Osteocyte (in vitro differentiated cells): Measurements from ENCODE around the gene ETV6. TPM values are rescaled to one million over a fixed set of nuclear protein-coding genes. Genes with fewer than 3 reads are reported as not detected.

Experiments used
- DNase-seq: peaks from one replicate; pipeline ENCODE4 v3.0.0; 2021; ENCODE audit warnings: mixed read lengths; ENCODE audit not compliant: unreplicated experiment; ENCODE audit errors: extremely low spot score
- H3K27ac Mint-ChIP-seq: one replicate; pipeline ENCODE4 v1.8.0; 2021; ENCODE audit warnings: mild to moderate bottlenecking, mixed read lengths; ENCODE audit not compliant: unreplicated experiment
- H3K27me3 Mint-ChIP-seq: one replicate; pipeline ENCODE4 v1.8.0; 2021; ENCODE audit warnings: mixed read lengths; ENCODE audit not compliant: unreplicated experiment
- H3K36me3 Mint-ChIP-seq: one replicate; pipeline ENCODE4 v1.8.0; 2021; ENCODE audit warnings: mixed read lengths; ENCODE audit not compliant: unreplicated experiment
- H3K4me1 Mint-ChIP-seq: one replicate; pipeline ENCODE4 v1.8.0; 2021; ENCODE audit warnings: mixed read lengths; ENCODE audit not compliant: unreplicated experiment
- H3K4me3 Mint-ChIP-seq: one replicate; pipeline ENCODE4 v1.8.0; 2021; ENCODE audit warnings: mild to moderate bottlenecking, moderate library complexity, mixed read lengths; ENCODE audit not compliant: unreplicated experiment
- H3K9me3 Mint-ChIP-seq: one replicate; pipeline ENCODE4 v1.8.0; 2021; ENCODE audit warnings: mixed read lengths; ENCODE audit not compliant: unreplicated experiment
- total RNA-seq: library from RNA; stranded (reverse); gene quantifications from 2 replicates; pipeline ENCODE4 v1.2.1, GENCODE V29; 2021
- TF ChIP-seq, protein P1 (sequence below): fragments of 200-600 bp; sonication (generic); IDR thresholded peaks from 2 replicates; pipeline ENCODE4 v1.5.0; 2021; ENCODE audit warnings: antibody characterized with exemption, mild to moderate bottlenecking, moderate library complexity

The ETV6 gene
- total RNA-seq, 1 donor from 2014 or later = 24.4 TPM

DNA sequence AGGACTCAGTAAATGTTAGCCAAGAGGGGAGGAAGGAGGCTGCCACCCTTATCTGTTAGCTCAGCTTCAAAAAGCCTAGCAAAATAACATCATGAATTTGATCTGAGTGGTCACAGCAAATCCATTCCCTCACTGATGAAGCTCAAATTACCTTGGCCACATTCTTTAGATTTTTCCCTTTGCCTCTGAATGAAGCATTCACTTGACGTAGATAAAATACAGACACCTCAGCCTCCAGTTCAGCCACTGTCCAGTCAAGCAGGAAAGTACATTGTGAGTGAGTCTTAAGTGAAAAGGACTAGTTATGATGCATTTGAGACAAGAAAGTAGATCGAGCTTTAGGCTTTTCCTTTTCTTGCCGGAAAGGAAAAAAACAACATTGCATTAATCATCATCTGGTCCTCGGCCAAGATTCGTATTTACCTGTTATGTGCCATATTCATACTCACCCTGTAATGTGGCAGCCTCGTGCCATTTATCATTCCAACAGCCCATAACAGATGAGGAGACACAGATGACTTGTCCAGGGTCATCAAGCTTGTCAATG is 146.5 kb downstream of the ETV6 start:
- Mint-ChIP-seq H3K9me3 (no peaks in the 10 kb centered on the region), H3K4me3 (no peak overlapping the region), H3K27me3 (no peaks in the 10 kb centered on the region), H3K36me3 (peaks cover 7% of the 10 kb centered on the region), H3K4me1 (peaks cover 64% of the 10 kb centered on the region), H3K27ac (peak overlapping the region; percentile 86)
- TF ChIP-seq, protein P1, sequence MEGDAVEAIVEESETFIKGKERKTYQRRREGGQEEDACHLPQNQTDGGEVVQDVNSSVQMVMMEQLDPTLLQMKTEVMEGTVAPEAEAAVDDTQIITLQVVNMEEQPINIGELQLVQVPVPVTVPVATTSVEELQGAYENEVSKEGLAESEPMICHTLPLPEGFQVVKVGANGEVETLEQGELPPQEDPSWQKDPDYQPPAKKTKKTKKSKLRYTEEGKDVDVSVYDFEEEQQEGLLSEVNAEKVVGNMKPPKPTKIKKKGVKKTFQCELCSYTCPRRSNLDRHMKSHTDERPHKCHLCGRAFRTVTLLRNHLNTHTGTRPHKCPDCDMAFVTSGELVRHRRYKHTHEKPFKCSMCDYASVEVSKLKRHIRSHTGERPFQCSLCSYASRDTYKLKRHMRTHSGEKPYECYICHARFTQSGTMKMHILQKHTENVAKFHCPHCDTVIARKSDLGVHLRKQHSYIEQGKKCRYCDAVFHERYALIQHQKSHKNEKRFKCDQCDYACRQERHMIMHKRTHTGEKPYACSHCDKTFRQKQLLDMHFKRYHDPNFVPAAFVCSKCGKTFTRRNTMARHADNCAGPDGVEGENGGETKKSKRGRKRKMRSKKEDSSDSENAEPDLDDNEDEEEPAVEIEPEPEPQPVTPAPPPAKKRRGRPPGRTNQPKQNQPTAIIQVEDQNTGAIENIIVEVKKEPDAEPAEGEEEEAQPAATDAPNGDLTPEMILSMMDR = no peak
- no peak for DNase-seq

DNA sequence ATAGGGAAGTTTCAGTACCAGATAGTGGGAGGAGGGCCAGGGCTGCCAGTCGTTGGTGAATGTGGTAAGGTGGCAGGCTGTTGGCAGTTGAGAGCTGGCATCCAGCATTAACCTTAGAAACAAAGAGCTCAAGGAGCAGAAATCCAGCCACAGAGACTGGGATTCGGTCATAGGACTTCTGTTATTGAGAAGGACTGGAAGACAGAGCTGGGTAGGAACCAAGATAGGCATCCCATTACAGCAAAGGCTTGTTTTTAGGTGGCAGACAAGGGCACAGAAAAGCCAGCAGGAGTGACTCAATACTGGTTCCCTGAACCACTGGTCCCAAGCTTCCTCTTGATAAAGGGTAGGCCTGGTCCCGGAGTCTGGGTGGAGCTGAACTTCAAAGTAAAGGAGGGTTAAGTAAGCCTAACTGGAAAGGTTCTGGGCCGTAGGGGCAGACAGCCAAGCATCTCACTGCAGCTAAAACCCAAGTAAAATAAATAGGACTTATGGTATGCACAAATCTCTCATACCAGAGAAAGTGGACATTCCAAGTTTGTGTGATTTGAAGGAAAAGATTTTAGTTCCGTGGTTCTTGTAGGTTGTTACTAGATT is 147.9 kb downstream of the ETV6 start:
- TF ChIP-seq, protein P1 = no peak
- no peak for DNase-seq
- Mint-ChIP-seq H3K9me3 (no peaks in the 10 kb centered on the region), H3K27me3 (no peaks in the 10 kb centered on the region), H3K36me3 (peaks cover 3% of the 10 kb centered on the region), H3K4me3 (no peak overlapping the region), H3K4me1 (peaks cover 61% of the 10 kb centered on the region), H3K27ac (peak overlapping the region; percentile 86)

DNA sequence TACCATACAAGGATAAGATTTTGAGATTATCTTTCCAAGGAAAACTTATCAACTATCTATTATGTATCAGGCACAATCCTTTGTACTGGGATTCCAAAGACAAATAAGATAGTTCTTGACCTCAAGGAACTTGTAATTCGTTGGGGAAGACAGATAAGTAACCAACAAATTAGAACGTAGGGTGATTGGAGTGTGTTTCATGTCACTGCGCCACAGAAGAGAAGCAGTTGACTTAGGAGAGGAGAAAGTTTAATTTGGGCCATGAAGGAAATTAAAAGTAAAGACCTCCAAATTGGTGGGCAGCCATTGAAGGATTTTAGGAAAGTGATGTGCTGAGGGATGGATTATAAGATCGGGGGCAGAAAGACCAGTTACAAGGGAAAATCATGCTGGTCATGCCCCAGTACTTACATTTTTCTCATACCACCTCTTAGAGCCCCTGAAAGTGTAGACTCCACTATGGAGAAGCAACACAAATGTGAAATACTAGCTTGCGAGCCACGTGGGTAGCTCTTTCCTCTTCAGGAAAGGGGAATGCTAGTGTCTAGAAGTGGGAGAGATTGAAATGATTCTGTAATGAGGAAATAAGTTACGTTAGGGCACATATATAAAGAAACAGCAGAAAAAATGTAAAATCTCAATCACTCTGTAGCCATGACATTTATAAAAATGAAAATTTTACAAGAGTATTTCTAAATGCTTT is 148.7 kb downstream of the ETV6 start:
- no peak for DNase-seq

DNA sequence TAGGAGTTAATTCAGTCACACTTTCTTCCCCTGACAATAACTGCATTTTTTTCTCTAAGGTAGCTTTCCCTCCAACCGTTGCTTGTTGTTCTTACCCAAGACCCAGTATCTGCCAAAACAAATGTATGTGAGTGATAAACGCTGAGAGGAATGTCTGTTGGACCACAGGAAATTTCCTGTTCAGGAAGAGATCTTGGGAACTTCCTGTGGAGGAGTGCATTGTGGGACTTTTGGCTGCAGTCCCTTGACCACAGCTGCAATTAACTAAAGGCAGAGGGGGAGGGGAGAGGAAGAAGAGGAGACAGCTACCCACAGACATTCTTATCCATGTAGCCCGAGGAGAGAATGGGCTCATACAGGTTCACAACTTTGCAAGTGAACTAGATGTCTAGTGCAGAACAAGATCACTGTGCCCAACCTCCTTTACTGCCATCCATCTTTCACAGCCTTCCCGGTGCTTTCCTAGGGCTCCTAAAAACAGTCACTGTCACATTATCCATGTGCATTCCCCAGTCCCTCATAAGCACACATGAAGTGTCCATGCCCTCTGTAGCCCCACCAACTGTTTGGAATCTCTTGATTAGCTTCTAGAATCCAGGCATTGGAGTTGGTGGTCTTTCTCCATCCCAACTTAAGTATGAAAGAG is 149.5 kb downstream of the ETV6 start:
- H3K4me3 Mint-ChIP-seq = peak overlapping the region; percentile 8
- peak overlapping the region; percentile 86 for H3K27ac Mint-ChIP-seq
- TF ChIP-seq, protein P1 = no peak
- DNase-seq = no peak
- H3K36me3 Mint-ChIP-seq = peaks cover 7% of the 10 kb centered on the region
- H3K27me3 Mint-ChIP-seq = no peaks in the 10 kb centered on the region
- peaks cover 53% of the 10 kb centered on the region for H3K4me1 Mint-ChIP-seq
- H3K9me3 Mint-ChIP-seq = no peaks in the 10 kb centered on the region

More for the DNA sequence above, 148.7 kb downstream of the ETV6 start:
- Mint-ChIP-seq H3K27ac (peak overlapping the region; percentile 86), H3K4me1 (peaks cover 61% of the 10 kb centered on the region), H3K9me3 (no peaks in the 10 kb centered on the region), H3K36me3 (peaks cover 5% of the 10 kb centered on the region), H3K4me3 (no peak overlapping the region), H3K27me3 (no peaks in the 10 kb centered on the region)
- TF ChIP-seq, protein P1 = no peak

DNA sequence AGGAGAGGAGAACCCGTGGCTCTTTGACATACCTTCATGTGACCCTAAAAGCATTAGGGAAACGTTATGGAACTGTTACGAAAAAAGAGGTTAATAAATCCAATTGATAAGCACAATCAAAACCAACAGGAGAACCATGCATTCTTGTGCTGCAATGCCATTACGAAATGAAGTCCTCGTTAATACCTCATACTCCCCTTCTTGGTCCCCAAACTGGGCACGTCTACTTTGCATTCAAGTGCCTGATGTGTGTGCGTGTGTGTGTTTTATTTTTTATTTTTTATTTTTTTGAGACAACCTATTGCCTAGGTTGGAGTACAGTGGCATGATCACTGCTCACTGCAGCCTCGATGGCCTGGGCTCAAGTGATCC is 150.0 kb downstream of the ETV6 start:
- TF ChIP-seq, protein P1 = no peak
- Mint-ChIP-seq H3K27ac (no peak overlapping the region), H3K27me3 (no peaks in the 10 kb centered on the region), H3K36me3 (peaks cover 10% of the 10 kb centered on the region), H3K4me3 (no peak overlapping the region), H3K4me1 (peaks cover 48% of the 10 kb centered on the region), H3K9me3 (no peaks in the 10 kb centered on the region)
- no peak for DNase-seq
